ENCODE measurements around the gene TRIM56.

DNA sequence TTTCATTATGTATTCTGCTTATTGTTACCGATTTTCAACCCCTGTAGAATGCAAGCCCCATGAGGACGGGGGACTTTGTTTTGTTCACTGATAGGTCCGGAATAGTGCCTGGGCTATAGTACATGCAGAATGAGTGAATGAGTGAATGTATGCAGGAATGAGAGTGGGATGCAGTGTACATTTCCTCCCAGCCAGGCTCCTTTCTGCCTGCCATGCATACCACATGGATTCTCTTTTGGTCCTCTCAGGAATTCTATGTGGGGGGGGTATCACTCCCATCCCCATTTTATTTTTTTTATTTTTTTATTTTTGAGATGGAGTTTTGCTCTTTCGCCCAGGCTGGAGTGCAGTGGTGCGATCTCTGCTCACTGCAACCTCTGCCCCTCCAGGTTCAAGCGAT lies 16.7 kb downstream of the TRIM56 start:
- TF ChIP-seq CHD1 (IDR thresholded peaks at IDR 0.05; ENCODE audit: low read depth, low read length) (no peak), SMC3 (IDR thresholded peaks at IDR 0.05; ENCODE audit: low read depth, low read length) (no peak), POLR2A (IDR thresholded peaks at IDR 0.05; ENCODE audit: low read depth, low read length) (no peak), BHLHE40 (IDR thresholded peaks at IDR 0.05; ENCODE audit: low read depth, low read length) (no peak), RAD21 (IDR thresholded peaks at IDR 0.05; ENCODE audit: low read length) (no peak), NFE2L2 (IDR thresholded peaks at IDR 0.05; ENCODE audit: low read depth, low read length) (no peak), RFX5 (IDR thresholded peaks at IDR 0.05; ENCODE audit: low read depth, low read length) (no peak), MAZ (IDR thresholded peaks at IDR 0.05; ENCODE audit: borderline replicate concordance, low read depth, low read length) (no peak), RCOR1 (IDR thresholded peaks at IDR 0.05; ENCODE audit: insufficient replicate concordance, low read length) (no peak)
- TF ChIP-seq, protein P1, sequence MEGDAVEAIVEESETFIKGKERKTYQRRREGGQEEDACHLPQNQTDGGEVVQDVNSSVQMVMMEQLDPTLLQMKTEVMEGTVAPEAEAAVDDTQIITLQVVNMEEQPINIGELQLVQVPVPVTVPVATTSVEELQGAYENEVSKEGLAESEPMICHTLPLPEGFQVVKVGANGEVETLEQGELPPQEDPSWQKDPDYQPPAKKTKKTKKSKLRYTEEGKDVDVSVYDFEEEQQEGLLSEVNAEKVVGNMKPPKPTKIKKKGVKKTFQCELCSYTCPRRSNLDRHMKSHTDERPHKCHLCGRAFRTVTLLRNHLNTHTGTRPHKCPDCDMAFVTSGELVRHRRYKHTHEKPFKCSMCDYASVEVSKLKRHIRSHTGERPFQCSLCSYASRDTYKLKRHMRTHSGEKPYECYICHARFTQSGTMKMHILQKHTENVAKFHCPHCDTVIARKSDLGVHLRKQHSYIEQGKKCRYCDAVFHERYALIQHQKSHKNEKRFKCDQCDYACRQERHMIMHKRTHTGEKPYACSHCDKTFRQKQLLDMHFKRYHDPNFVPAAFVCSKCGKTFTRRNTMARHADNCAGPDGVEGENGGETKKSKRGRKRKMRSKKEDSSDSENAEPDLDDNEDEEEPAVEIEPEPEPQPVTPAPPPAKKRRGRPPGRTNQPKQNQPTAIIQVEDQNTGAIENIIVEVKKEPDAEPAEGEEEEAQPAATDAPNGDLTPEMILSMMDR (conservative IDR thresholded peaks at IDR 0.05; ENCODE audit: low read depth, low read length) = no peak
- TF ChIP-seq, protein P2, sequence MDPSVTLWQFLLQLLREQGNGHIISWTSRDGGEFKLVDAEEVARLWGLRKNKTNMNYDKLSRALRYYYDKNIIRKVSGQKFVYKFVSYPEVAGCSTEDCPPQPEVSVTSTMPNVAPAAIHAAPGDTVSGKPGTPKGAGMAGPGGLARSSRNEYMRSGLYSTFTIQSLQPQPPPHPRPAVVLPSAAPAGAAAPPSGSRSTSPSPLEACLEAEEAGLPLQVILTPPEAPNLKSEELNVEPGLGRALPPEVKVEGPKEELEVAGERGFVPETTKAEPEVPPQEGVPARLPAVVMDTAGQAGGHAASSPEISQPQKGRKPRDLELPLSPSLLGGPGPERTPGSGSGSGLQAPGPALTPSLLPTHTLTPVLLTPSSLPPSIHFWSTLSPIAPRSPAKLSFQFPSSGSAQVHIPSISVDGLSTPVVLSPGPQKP (IDR thresholded peaks at IDR 0.05; ENCODE audit: borderline replicate concordance, low read depth, low read length) = no peak

Measured in IMR-90 (cell line).